K562 (cell line): Measurements from ENCODE around the gene C10orf105. TPM values are rescaled to one million over a fixed set of nuclear protein-coding genes. Genes with fewer than 3 reads are reported as not detected.

ENCODE experiments used
- ATAC-seq: fragments of 200-7000 bp; cut with Tn5 transposase; 3 replicates; pipeline ENCODE4 v1.9.1; 2020; ENCODE audit warnings: moderate library complexity
- BruUV-seq: library from RNA; stranded (reverse); fragments of 400-500 nt; replicated peaks from 2 replicates; lab custom pipeline; 2021; lab: Mats Ljungman, UMichigan
- CTCF ChIA-PET: fragments of 300-600 bp; formaldehyde crosslinking; extraction: SDS; loops from one replicate; lab custom pipeline; 2021; ENCODE audit warnings: low intra/inter-chr PET ratio; lab: Yijun Ruan, JAX
- POLR2A ChIA-PET: fragments of 300-600, 350-650 bp; sonication (Branson Sonifier 250); formaldehyde crosslinking; extraction: SDS; loops from one replicate; lab custom pipeline; 2021; ENCODE audit warnings: antibody characterized with exemption, inconsistent platforms; lab: Yijun Ruan, JAX
- DNase-seq, 4 experiments: peaks; one replicate each; pipeline versions ENCODE4 v3.0.0 to v3.0.0-alpha.2; 2011 to 2018; ENCODE audit warnings: low spot score in 3 of 4, mixed read lengths in 3 of 4; ENCODE audit errors: extremely low read depth in 1 of 4
- FAIRE-seq: peaks from 2 replicates; lab custom pipeline; 2011; peaks lifted over from hg19 to GRCh38; lab: Jason Lieb, UNC
- H2AFZ ChIP-seq: 2 replicates; pipeline ENCODE4 v1.6.0; 2011; ENCODE audit warnings: low read depth, low read length, control low read depth, inconsistent platforms
- H3K27ac ChIP-seq: fragments of 200-600 bp; 3 replicates; pipeline ENCODE4 v1.8.0; 2011; ENCODE audit warnings: low read depth, mild to moderate bottlenecking, control low read depth, inconsistent platforms, low read length, moderate library complexity, mixed read lengths; ENCODE audit errors: extremely low read depth
- H3K27me3 ChIP-seq, 2 experiments: fragments of 300-600 bp in 1 of 2; 2 replicates in 1 of 2; 3 replicates in 1 of 2; pipeline versions ENCODE4 v1.6.0 to v1.8.0; 2011; ENCODE audit warnings: inconsistent platforms in 2 of 2, low read length in 2 of 2, mild to moderate bottlenecking in 1 of 2, mixed read lengths in 1 of 2, moderate library complexity in 1 of 2; ENCODE audit not compliant: control insufficient read depth in 2 of 2, insufficient read depth in 2 of 2
- H3K36me3 ChIP-seq: fragments of 300-600 bp; 3 replicates; pipeline ENCODE4 v1.8.0; 2011; ENCODE audit warnings: mild to moderate bottlenecking, low read length, inconsistent platforms; ENCODE audit not compliant: control insufficient read depth, insufficient read depth
- H3K4me1 ChIP-seq, 2 experiments: fragments of 200-600 bp in 1 of 2; replicated peaks in 1 of 2; 2 replicates in 1 of 2; 3 replicates in 1 of 2; pipeline versions ENCODE4 v1.5.1 to v1.8.0; 2011; ENCODE audit warnings: inconsistent platforms in 2 of 2, low read length in 2 of 2, mild to moderate bottlenecking in 1 of 2, mixed read lengths in 1 of 2, moderate library complexity in 1 of 2; ENCODE audit not compliant: control insufficient read depth in 2 of 2, insufficient read depth in 2 of 2
- H3K4me2 ChIP-seq: 2 replicates; pipeline ENCODE4 v1.6.1; 2011; ENCODE audit warnings: low read length, control low read depth, inconsistent platforms, mixed read lengths; ENCODE audit not compliant: insufficient read depth
- H3K4me3 ChIP-seq: fragments of 200-600 bp; sonication (generic), shearing (Covaris generic); 2 replicates; pipeline ENCODE4 v1.5.1; 2016; ENCODE audit warnings: control low read depth, inconsistent platforms
- H3K79me2 ChIP-seq: fragments of 200-600 bp; 3 replicates; pipeline ENCODE4 v1.8.0; 2011; ENCODE audit warnings: low read length, inconsistent platforms; ENCODE audit not compliant: control insufficient read depth, insufficient read depth
- H3K9ac ChIP-seq, 2 experiments: 2 replicates each; pipeline versions ENCODE4 v1.6.0 to v1.6.1; 2011; ENCODE audit warnings: low read depth in 2 of 2, low read length in 2 of 2, control low read depth in 1 of 2, inconsistent platforms in 1 of 2, mild to moderate bottlenecking in 1 of 2, mixed read lengths in 1 of 2; ENCODE audit not compliant: insufficient read depth in 1 of 2
- H3K9me1 ChIP-seq: one replicate; pipeline ENCODE4 v1.6.0; 2011; ENCODE audit warnings: inconsistent platforms, mild to moderate bottlenecking, low read length, moderate library complexity; ENCODE audit not compliant: control insufficient read depth, insufficient read depth
- H3K9me3 ChIP-seq: replicated peaks from 2 replicates; pipeline ENCODE4 v1.5.1; 2011; ENCODE audit warnings: low read depth, low read length, inconsistent platforms; ENCODE audit not compliant: control insufficient read depth, insufficient read depth
- H4K20me1 ChIP-seq: replicated peaks from 2 replicates; pipeline ENCODE4 v1.6.1; 2011; ENCODE audit warnings: low read length, inconsistent platforms, mixed read lengths; ENCODE audit not compliant: control insufficient read depth, insufficient read depth
- CTCF ChIP-seq, 3 experiments: IDR thresholded peaks in 2 of 3; conservative IDR thresholded peaks in 1 of 3; 2 replicates each; pipeline ENCODE4 v1.5.1; 2011 to 2012; ENCODE audit warnings: low read length in 3 of 3, mild to moderate bottlenecking in 3 of 3, control low read depth in 2 of 3, improper control_type of control experiment in 1 of 3, inconsistent platforms in 1 of 3, low read depth in 1 of 3, mixed read lengths in 1 of 3, moderate library complexity in 1 of 3; ENCODE audit not compliant: insufficient read depth in 2 of 3
- EHMT2 ChIP-seq: fragments of 450-650 bp; IDR thresholded peaks from 2 replicates; pipeline ENCODE4 v1.6.1; 2018; ENCODE audit warnings: antibody characterized with exemption
- EWSR1 ChIP-seq: fragments of 450-650 bp; IDR thresholded peaks from 2 replicates; pipeline ENCODE4 v1.6.1; 2018; ENCODE audit warnings: borderline replicate concordance, mild to moderate bottlenecking, low read depth, moderate library complexity; ENCODE audit not compliant: partially characterized antibody
- MXI1 ChIP-seq: IDR thresholded peaks from 2 replicates; pipeline ENCODE4 v1.6.1; 2011; ENCODE audit warnings: low read depth, mild to moderate bottlenecking, improper control_type of control experiment, low read length
- PRPF4 ChIP-seq: fragments of 200-400 bp; formaldehyde crosslinking; IDR thresholded peaks from one replicate; pipeline ENCODE4 v1.6.1; 2017; ENCODE audit warnings: low read length, low read depth, mild to moderate bottlenecking; ENCODE audit not compliant: insufficient read depth, poor library complexity, severe bottlenecking
- PURB ChIP-seq: sonication (generic); formaldehyde crosslinking; IDR thresholded peaks from 2 replicates; pipeline ENCODE4 v1.9.0; 2021; ENCODE audit warnings: low read depth, mild to moderate bottlenecking, missing genetic modification reagents
- RBM15 ChIP-seq: fragments of 200-400 bp; formaldehyde crosslinking; IDR thresholded peaks from 2 replicates; pipeline ENCODE4 v1.6.1; 2018; ENCODE audit warnings: mild to moderate bottlenecking, low read length, moderate library complexity; ENCODE audit not compliant: insufficient read depth
- RBM39 ChIP-seq: fragments of 200-400 bp; formaldehyde crosslinking; optimal IDR thresholded peaks from 2 replicates; pipeline ENCODE3; 2018; ENCODE audit warnings: low read depth, low read length
- UBTF ChIP-seq, 2 experiments: IDR thresholded peaks; 2 replicates each; pipeline ENCODE4 v1.6.1; 2012; ENCODE audit warnings: improper control_type of control experiment in 2 of 2, low read depth in 2 of 2, low read length in 2 of 2, borderline replicate concordance in 1 of 2
- ZNF740 ChIP-seq, 3 experiments: fragments of 200-800 bp in 1 of 3; sonication (Bioruptor generic) in 1 of 3; sonication (generic) in 1 of 3; formaldehyde crosslinking in 1 of 3; IDR thresholded peaks; 2 replicates each; pipeline versions ENCODE4 v1.6.1 to v1.8.0; 2016 to 2022; ENCODE audit warnings: mild to moderate bottlenecking in 2 of 3, missing compliant biosample characterization in 2 of 3, missing genetic modification characterization in 2 of 3, missing genetic modification reagents in 1 of 3
- WGBS: fragments of 100-300 bp; shearing (Covaris generic); methylation state at CpG from one replicate; pipeline ENCODE4 v1.1.6; 2016; ENCODE audit warnings: low coverage, mixed read lengths; ENCODE audit not compliant: insufficient coverage; ENCODE audit errors: missing lambda C conversion rate; 5-methylcytosine and 5-hydroxymethylcytosine counted together
- in situ Hi-C: fragments of 300-500 bp; cut with MboI; formaldehyde crosslinking; loops from 4 replicates; pipeline ENCODE4 v1.15.0; 2018; ENCODE audit warnings: inconsistent platforms, mixed read lengths
- intact Hi-C: fragments of 100-400 bp; cut with micrococcal nuclease; formaldehyde crosslinking; loops from 2 replicates; pipeline ENCODE4 v1.14.2; 2022
- polyA plus RNA-seq, 8 experiments: library from polyadenylated mRNA; depleted of rRNA in 4 of 8; stranded (reverse) in 5 of 8; unstranded in 3 of 8; fragments of >200 nt; fragmentation: Nextera tagmentation in 2 of 8; fragmentation: Illumina TruSeq in 1 of 8; extraction: Ambion mirVana in 2 of 8; extraction: Trizol in 1 of 8; gene quantifications; 2 replicates each; pipeline versions ENCODE4 v1.2.1 to v1.2.3, GENCODE V29; 2011 to 2014; ENCODE audit warnings: inconsistent platforms in 1 of 8, missing spikeins in 1 of 8
- total RNA-seq, 7 experiments: library from RNA; depleted of rRNA in 6 of 7; stranded (reverse); fragments of >200 nt in 6 of 7; fragmentation: Illumina TruSeq in 2 of 7; extraction: Trizol in 2 of 7; gene quantifications; 2 replicates each; pipeline versions ENCODE4 v1.2.1 to v1.2.3, GENCODE V29; 2011 to 2021; ENCODE audit warnings: low replicate concordance in 1 of 7

C10orf105 gene
- total and polyA plus RNA-seq, 9 of the 15 experiments (the other 6 are each of a cell fraction or from before 2014, with no cell fraction given), result 0.03 to 0.25 (median 0.04) TPM; not detected in 3

- TF ChIP-seq UBTF (IDR thresholded peaks at IDR 0.05; ENCODE audit: borderline replicate concordance in 1 of 2, low read depth in 2 of 2, low read length in 2 of 2), result no peak
- TF ChIP-seq RBM39, result no peak
- no peak for TF ChIP-seq EWSR1
Measured at GRCh38 chr10:71685554-71686232, 33.9 kb downstream of the C10orf105 start (continued).

GRCh38 chr10:71684356-71685173 is 35.0 kb downstream of the C10orf105 start:
- DNase-seq, result peak; percentile 87 to 94 (median 92)
- in situ Hi-C loops (no loop called here), intact Hi-C loops (loop anchor here (5.0 kb wide), 1 partner anchor 47 kb away; no protein-coding TSS in a partner anchor)
- 0 out of 3 replicates have a peak overlapping the region, but pooled peaks have one; percentile 8 for H3K27ac ChIP-seq
- H4K20me1 ChIP-seq, result no peaks in the 10 kb centered on the region
- POLR2A ChIA-PET, result interaction anchor here (0.6 to 1.4 kb wide), 4 partner anchors 8 to 91 kb away, joined by 3 to 4 read pairs (median 3); partner anchors contain the start of gene VSIR
- peak overlapping the region in 1 of 2 experiments; percentile 3; a peak in 2 of 4 replicates for H3K9ac ChIP-seq
- no peaks in the 10 kb centered on the region for H3K36me3 ChIP-seq
- WGBS, result 48% methylated on average over 7 of the region's 7 CpGs
- no peaks in the 10 kb centered on the region for H3K27me3 ChIP-seq
- peak; percentile 97 for ATAC-seq
- H3K9me1 ChIP-seq, result no peaks in the 10 kb centered on the region
- peak; percentile 98 for FAIRE-seq
- H3K4me2 ChIP-seq, result peak overlapping the region; percentile 27; the same call in 1 of the 2 replicates
- no peaks in the 10 kb centered on the region for H3K9me3 ChIP-seq
- no peak overlapping the region for H3K4me3 ChIP-seq
- no TSS peak for BruUV-seq
- H3K4me1 ChIP-seq, result peaks cover 9 to 19% of the 10 kb centered on the region in 2 experiments
- CTCF ChIA-PET, result no interaction called here
- H2AFZ ChIP-seq, result peak overlapping the region; percentile 90
- no peaks in the 10 kb centered on the region for H3K79me2 ChIP-seq
- TF ChIP-seq CTCF (IDR thresholded peaks at IDR 0.05 in 2 of 3, conservative IDR thresholded peaks at IDR 0.05 in 1 of 3; ENCODE audit: insufficient read depth in 2 of 3, low read depth in 1 of 3, low read length in 3 of 3) (peak; percentile 73 to 76 (median 76)), RBM15 (no peak), MXI1 (0 out of 2 replicates have a peak, but pooled peaks have one; percentile 55), PRPF4 (no peak), PURB (CRISPR knock-in tag) (no peak), ZNF740 (CRISPR knock-in tag; IDR thresholded peaks at IDR 0.05) (0 out of 2 replicates have a peak, but pooled peaks have one; percentile 36), ZNF740 (tag; IDR thresholded peaks at IDR 0.05) (no peak), EHMT2 (0 out of 2 replicates have a peak, but pooled peaks have one; percentile 14)
